Umbilical cord (tissue), 2 donors: Measurements from ENCODE around the gene GABRB2. TPM values are rescaled to one million over a fixed set of nuclear protein-coding genes. Genes with fewer than 3 reads are reported as not detected.
"Not testable (repeated sequence)": the region's sequence is repeated elsewhere in the genome, so short reads cannot be mapped to it uniquely, and the experiment has no call there.

Source experiments
- DNase-seq: peaks from one replicate; pipeline ENCODE4 v3.0.0-alpha.2; 2015; ENCODE audit warnings: low spot score
- total RNA-seq: library from RNA; depleted of rRNA; stranded (reverse); fragments of >200 nt; gene quantifications from one replicate; pipeline ENCODE4 v1.2.3, GENCODE V29; 2014; ENCODE audit warnings: low replicate concordance; ENCODE audit not compliant: insufficient read depth

The GABRB2 gene
- total RNA-seq, 1 donor from 2014 or later = 6.5 TPM

DNA sequence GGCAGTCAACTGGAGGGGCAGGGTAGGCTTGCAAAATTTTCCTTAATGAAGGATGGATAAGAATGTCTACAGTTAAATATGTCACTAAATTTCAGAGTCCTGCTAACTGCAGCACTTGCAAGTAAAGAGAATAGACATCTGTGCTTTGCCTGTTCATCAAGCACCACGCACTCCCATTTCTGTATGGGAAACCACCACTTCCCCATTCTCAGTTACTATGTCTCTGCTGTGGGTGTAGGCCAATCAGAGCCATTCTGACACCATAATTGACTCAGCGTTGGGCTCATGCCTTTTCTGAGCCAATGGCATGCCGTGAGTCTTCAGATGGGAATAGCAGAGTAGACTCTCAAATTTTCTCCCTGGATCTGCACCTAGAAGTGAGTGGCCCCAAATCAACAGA lies 247.5 kb downstream of the GABRB2 start:
- DNase-seq = no peak

DNA sequence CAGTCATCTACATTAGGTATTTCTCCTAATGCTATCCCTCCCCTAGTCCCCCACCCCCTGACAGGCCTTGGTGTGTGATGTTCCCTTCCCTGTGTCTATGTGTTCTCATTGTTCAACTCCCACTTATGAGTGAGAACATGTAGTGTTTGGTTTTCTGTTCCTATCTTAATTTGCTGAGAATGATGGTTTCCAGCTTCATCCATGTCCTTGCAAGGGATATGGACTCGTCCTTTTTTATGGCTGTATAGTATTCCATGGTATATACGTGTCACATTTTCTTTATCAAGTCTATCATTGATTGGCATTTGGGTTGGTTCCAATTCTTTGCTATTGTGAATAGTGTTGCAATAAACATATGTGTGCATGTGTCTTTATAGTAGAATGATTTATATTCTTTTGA lies 249.1 kb downstream of the GABRB2 start:
- not testable (repeated sequence) for DNase-seq

DNA sequence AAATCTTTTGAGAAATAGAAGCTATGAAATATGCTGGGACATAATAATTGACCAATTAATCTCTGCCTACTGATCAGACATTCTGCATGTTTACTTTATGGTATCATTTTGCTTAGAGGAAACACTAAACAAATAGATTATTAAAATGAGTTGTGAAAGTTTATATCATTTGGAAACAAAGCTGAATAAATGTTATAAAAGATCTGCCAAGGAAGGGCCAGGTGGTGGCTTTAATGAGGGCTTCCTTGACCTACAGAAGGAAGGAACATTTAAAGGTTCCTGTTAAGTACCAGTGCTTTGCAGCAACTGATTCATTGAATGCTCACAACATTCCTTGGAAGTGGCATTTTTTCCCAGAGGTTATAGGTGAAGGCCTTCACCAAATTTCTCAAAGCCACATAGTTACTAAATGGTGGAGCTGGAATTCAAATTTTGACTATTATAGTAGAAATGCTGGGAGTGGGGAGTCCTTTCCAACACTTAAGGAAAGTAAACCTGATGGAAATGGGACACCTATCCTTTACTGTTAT lies 250.7 kb downstream of the GABRB2 start:
- no peak for DNase-seq

DNA sequence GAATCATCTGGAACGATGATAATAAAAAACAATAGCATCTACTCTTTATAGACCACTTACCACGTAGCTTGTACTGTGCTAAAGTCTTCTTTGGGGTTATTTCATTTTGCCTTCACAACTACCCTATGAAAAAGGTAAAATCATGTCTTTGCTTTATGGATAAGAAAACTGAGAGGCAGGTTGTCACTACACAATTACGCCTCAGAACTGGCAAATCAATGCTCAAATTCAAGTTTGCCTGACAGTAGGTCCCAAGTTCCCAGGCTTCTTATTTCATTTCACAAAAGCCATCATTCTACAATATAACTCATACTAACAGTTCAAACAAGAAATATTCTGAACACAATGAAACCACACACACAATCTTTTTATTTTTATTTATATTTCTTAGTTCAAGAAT lies 258.5 kb downstream of the GABRB2 start:
- DNase-seq = no peak

DNA sequence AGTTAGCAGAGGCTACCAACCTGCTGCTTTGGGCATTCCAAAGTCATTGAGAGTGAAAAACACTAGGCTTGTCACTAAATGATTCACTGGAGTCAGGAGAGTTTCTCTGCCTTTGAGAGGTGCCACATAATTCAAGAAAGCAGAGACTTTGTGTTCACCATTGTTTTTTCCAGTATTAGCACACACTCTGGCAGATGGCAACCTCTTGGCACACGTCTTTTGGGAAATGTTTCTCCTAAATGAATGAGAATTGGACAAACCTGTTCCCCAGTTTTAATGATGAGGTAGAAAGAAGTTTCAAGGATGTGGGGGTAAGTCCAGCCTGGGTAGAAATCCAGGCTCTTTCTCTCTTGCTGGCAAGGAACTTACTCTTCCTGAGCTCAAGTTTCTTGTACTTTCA lies 259.1 kb downstream of the GABRB2 start:
- DNase-seq = no peak

DNA sequence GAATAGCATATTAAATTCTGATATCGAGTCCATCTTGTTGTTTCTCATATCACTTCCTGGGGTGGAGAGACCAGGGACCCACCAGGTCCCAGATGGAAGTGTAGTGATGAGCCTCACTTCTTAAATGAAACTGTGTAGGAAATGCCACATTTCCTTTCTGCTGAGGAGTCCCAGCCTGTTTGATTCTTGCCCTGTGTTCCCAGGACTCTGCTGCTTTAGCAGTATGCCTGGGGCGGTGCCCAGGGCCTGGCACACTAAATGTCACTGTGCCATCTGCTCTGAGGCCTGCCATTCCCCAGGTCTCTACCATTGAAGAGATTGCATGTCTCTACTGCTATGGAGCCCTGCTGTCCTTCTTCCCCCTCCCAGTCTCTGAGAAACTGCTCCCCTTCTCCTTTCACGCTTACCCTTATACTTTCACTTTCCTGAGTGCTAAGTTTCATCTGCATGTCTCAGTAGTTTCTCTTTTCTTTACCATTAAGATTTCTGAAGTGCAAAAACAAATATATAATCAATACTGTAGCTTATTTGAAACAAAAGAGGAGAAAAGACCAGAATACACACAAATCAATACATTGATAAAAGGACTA lies 260.4 kb downstream of the GABRB2 start:
- DNase-seq = no peak

DNA sequence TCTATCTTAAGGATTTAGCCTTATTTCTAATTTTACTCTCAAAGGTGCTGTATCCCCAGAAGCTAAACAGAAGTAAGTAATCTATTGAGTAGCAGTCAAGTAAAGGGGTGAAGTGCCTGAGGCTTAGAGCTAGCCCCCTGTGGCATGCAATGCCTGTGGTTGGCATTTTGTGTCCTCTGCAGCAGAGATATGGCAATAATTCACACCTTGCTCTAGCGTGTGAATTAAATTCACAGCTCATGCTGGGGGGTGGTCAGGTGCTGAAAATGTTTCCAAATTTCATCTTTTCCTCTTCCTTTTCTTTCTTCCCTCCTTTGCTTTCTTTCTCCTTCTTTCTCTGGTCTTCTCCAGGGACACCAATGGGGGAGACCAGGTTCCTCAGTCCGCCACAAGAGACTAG lies 262.1 kb downstream of the GABRB2 start:
- no peak for DNase-seq

DNA sequence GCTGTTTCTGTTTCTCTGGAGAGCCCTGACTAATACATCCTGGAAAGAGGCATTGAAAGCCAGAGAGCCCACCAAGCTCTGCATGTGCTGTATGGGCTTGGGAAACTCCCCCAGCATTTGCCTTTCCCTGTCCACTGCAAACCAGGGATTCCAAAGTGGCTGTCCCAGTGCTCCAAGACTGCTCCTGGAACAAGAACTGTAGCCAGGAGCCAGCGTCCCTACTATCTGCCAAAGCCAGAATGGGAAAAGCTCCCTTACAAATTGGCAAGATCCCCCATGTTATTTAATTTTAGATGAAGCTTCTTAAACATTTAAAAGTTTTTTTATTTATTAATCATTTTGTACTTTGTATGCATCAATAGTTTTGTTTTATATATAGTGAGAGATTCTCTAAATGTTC lies 263.2 kb downstream of the GABRB2 start:
- DNase-seq = no peak

DNA sequence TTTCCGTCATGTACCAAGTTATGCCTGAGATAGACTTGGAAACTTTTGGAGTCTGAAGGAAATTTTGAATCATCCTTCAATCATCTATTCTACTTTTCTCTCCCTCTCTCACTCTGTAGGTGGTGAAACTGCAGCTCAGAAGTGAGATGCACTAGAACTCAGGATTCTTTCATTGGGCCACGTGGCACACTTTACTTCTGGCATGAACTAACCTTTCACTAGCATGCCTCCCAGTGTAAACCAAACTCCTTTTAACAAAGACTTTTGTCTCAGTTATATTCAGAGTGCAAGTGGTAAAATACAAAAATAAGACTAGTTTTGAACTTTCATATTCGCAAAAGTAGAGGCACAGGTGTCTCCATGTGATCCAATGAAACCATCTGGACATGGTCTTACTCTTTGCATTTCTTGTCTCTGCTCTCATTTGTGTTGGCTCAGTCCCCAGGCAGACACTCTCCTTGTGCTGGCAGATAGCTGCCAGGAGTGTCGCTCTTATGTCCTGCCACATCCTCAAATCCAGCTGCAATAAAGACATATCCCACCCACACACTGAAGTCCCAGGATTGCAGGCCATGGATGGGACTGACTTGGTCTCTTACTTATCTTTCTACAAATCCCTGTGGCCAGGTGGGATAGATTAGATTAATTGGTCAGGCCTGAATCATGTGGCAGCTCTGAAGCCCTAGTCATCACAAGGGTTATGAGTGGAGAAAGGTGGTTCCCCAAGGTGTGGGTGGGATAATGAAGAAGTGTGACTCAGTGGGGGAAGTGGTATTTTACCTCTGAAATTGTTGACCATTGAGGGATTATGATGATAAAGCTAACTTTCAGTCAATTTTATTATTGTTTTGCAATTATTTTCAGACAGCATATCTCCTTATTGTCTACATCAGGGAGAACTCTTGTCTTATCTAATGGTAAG lies 267.5 kb downstream of the GABRB2 start:
- no peak for DNase-seq

DNA sequence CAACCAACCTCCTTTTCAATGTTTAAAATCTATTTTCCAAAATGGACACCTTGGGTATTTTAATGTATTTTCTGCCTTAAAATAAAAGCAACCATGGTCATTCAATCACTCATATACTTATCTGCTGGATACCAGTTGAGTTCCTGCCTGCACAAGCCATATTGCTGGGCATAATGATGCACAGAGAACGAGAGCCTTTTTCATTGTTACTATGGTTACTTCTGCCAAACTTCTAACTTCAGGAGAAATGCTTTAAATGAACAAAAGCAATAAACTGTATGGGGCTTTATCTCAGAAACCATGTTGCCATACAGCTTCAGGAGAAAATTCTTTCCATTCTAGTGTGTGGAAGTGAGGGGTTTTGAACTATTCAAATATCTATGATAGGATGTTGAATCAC lies 269.5 kb downstream of the GABRB2 start:
- no peak for DNase-seq

DNA sequence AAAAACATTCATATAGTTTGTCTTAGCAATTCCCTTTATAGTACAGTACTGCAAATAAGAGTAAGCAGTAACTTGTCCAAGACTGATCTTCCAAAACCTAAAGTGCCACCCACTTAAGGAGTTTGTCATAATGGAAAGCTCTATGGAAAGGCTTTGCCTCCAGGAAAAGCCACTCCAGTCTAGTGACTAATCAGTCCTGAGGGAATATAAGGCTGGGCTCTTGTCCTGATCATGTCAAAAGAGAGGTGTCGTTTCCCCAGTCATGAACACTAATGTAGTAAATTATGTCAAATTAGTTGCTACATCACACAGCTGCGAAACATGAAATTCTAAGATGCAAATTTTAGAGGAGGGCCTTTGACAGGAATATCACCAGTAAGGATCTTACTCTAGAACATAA lies 271.6 kb downstream of the GABRB2 start:
- DNase-seq = no peak

DNA sequence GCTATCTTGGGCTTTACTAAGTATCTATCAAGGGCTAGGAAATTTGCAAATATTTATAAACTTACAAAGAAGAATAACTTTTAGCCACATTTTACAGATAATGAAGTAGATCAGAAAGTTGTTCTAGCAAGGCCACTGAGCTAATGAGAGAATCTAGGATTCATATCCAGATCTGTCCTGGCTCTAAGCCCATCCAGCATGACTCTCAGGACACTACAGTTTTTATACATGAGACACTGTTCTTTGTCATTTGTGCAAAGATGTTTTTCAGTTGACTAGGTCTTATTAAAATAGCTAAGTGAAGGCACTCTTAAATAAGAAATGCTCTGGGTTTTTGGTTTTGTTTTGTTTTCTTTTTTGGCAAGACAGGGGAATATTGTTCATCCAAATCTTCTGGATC lies 273.1 kb downstream of the GABRB2 start:
- no peak for DNase-seq

DNA sequence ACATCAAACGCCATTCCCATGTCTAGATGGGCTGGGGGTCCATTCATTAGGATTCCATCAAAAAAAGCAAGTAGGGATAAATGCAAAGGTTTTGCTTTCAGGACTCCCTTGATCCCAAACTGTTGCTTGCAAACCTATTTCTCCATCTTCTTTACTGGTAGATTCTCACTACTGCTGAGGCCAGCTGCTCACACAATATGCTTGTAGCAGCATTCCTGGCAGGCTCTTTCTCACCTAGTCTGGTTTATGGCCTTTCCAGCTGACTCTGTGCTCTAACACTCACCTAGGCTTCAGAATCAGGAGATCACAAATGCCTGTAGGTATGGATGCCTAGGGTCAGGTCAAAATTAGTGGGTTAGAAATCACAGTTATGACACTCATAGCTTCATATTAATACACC lies 274.7 kb downstream of the GABRB2 start:
- DNase-seq = no peak

DNA sequence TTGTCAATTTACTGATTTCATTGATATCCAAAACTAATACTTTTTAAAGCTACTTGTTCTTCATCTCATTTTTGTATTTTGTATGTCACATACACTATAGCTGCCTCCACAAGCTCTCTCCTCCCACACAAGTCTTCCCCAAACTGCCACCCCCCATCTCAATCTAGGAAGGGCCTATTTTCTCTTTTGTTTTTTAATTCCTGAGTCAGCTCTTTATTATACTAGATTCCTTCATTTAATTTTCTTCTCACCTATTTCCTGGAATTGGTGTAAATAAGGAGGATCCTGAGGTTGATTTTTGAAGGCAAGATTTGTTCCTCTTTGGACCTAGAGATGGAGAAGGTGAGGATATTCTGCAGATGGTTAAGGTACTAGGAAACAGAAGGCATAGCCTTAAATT lies 277.4 kb downstream of the GABRB2 start:
- DNase-seq = no peak

DNA sequence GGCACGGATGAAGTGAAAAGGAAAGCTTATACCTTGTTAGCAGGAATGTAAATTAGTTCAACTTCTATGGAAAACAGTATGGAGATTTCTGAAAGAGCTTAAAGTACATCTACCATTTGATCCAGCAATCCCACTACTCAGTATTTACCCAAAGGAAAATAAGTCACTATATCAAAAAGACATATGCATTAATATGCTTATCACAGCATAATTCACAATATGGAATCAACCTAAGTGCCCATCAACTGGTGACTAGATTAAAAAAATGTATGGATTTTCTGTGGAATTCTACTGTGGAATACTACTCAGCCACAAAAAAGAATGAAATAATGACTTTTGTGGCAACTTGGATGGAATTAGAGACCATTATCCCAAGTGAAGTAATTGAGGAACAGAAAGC lies 279.6 kb downstream of the GABRB2 start:
- DNase-seq = no peak

DNA sequence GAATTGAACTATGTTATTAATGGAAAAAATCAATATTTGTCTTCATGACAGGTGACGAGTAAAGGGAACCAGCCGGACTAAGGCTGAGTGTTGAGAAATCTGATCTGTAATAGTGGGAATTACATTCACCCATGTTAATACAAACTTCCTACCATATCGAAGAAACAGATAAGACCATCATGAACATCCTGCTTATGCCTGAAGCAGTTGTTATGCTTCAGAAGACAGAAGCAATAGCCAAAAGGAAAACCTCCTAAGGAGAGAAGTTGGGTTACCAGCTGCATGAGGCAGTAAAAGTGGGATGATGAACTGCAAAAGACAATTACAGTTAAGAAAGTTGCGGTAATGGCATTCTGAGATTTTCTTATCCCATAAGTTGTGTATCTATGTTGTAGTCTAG lies 281.5 kb downstream of the GABRB2 start:
- DNase-seq = no peak

DNA sequence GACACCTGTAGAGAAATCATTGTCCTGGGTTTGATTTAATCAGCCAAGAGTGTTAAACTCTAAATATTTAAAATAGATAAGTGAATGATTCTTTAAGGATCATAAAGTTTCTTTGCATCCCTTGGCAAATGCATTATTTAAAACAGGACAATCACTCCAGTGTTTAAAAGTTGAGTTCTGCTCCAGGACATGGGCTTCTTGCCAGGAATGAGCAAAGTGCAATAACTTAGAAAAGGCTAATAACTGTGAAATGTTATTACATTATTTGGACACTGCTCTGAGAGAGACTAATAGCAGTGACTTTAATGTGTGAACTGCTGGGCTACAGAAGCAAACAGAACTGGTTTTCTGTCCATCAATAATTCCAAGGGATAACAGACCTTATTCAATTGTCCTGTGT lies 283.3 kb downstream of the GABRB2 start:
- no peak for DNase-seq

DNA sequence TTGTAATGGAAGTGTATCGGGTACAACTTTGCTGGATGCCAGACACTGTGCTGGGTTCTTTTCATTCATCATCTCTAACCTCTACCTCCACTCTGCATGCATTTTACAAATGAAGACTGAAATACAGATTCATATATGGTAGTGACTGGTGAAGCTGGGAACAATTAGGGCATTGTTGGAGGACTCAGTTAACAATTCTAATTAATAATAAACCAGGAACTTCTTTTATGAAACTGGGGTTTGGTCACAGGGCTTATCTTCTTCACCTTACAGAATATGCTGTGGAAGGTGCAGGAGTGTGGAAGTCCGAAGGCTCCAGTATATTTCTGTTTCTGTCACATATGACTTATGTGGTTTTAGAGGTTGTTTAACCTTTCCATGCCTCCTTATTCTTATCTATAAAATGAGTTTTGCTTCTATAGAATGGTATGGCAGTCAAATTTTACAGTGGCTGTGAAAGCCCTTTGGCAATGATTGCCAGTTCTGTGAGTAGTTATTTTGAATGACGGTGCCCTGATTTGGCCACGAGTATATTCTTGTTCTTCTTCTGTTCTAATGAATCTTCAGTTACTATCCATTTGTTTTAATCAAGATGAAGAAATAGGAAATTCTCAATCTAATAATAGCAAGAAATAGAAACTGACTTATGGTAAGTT lies 284.7 kb downstream of the GABRB2 start:
- no peak for DNase-seq

DNA sequence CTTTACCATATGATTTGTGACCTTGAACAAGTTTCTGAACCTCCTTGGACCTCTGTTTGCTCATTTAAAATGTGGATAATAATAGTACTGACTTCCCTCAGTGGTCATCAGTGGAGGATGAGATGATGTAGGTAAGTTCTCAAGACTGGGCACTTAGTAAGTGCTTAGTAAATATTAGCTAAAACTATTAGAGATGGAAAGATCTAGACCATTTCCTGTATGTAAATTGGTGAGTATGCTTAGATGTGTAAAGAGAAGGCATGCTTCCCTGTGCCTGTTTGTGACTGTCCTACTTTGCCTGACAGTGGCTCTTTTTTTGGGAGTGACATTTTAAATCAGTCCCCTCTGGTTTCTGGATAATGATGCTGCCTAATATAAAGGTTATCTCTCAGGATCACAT lies 288.1 kb downstream of the GABRB2 start:
- no peak for DNase-seq

DNA sequence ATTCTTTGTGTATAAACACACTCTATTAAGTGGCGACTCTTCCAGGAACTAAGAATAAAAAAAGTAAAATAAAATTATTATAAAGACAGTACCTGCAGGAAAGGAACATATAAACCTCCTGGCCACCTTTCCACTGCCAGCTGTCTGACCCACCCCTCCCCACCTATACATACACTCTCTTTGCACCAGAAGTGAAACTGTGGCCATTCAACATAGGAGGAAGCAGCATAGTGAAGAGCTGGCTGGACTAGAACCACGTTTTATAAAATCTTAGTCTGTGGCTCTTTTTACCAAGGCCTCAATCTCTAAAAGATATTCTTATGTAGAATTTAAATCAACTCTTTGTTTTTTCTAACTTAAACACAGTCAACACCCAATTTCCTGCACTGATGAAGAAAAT lies 289.6 kb downstream of the GABRB2 start:
- no peak for DNase-seq

DNA sequence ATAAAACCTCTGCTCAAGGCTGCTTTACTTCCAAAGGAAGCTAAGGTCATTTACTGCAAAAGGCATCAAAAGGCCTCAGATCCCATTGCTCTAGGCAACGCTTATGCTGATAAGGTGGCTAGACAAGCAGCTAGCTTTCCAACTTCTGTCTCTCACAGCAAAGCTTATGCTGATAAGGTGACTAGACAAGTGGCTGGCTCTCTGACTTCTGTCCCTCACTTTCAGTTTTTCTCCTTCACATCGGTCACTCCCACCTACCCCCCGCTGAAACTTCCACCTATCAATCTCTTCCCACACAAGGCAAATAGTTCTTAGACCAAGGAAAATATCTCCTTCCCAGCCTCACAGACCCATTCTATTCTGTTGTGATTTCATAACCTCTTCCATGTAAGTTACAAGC lies 293.6 kb downstream of the GABRB2 start:
- DNase-seq = peak; percentile 25

DNA sequence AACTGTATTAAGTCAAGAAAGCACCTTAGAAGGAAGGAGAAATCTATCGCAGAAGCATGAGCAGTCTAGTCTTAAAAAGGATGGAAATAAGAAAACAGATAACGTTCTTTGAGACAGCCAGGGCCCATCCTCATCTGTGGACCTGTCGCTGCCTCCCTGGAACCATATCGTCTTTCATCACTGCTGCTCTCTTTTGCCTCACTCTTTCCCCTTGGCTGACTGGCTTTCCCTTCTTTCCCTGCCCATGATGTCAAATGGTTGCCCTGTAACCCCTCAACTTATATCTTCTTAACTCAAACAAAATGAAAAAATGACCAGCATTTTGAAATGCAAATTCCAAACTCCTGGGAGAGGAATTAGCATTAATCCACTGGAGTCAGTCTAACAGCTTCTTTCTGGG lies 299.8 kb downstream of the GABRB2 start:
- peak; percentile 35 for DNase-seq

DNA sequence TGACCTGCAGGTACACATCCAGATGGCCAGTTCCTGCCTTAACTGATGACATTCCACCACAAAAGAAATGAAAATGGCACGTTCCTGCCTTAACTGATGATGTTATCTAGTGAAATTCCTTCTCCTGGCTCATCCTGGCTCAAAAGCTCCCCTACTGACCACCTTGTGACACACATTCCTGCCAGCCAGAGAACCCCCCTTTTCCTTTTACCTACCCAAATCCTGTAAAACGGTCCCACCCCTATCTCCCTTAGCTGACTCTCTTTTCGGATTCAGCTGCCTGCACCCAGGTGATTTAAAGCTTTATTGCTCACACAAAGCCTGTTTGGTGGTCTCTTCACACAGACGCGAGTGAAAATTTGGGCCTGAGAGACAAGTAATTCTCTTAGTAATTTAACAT lies 300.7 kb downstream of the GABRB2 start:
- not testable (repeated sequence) for DNase-seq
